ENCODE data around the gene SLC30A3.
"Not testable (repeated sequence)": the region's sequence is repeated elsewhere in the genome, so short reads cannot be mapped to it uniquely, and the experiment has no call there.

The SLC30A3 gene

GRCh38 chr2:27271631-27272340 lies 8.9 kb upstream of the SLC30A3 start:
- Histone ChIP-seq H3K27ac (ENCODE audit: insufficient read depth, low read depth, low read length, poor library complexity, severe bottlenecking) (no peak overlapping the region), H3K9me3 (ENCODE audit: control insufficient read depth, low read length) (no peaks in the 10 kb centered on the region), H3K27me3 (ENCODE audit: control insufficient read depth, insufficient read depth, low read length, poor library complexity, severe bottlenecking) (peaks cover 7% of the 10 kb centered on the region), H3K4me3 (ENCODE audit: insufficient read depth, low read depth, low read length) (no peak overlapping the region), H3K36me3 (ENCODE audit: control insufficient read depth, insufficient read depth, low read length) (no peaks in the 10 kb centered on the region), H3K4me1 (ENCODE audit: control insufficient read depth, insufficient read depth, low read length) (no peaks in the 10 kb centered on the region)
- 86% methylated on average over 9 to 11 of the region's 11 CpGs for WGBS, 2 experiments

- Histone ChIP-seq H3K4me1 (ENCODE audit: control insufficient read depth, insufficient read depth, low read length) (no peaks in the 10 kb centered on the region), H3K27me3 (ENCODE audit: control insufficient read depth, insufficient read depth, low read length, poor library complexity, severe bottlenecking) (peaks cover 18% of the 10 kb centered on the region), H3K27ac (ENCODE audit: insufficient read depth, low read depth, low read length, poor library complexity, severe bottlenecking) (no peak overlapping the region), H3K9me3 (ENCODE audit: control insufficient read depth, low read length) (no peaks in the 10 kb centered on the region), H3K36me3 (ENCODE audit: control insufficient read depth, insufficient read depth, low read length) (no peaks in the 10 kb centered on the region), H3K4me3 (ENCODE audit: insufficient read depth, low read depth, low read length) (no peak overlapping the region)
- WGBS, 2 experiments: 87 to 91% methylated on average over 2 of the region's 2 CpGs
These were observed 7.8 kb upstream of the SLC30A3 start for GRCh38 chr2:27270670-27271069.

GRCh38 chr2:27270131-27270530 lies 7.3 kb upstream of the SLC30A3 start:
- 76 to 96% methylated on average over 2 of the region's 3 CpGs for WGBS, 2 experiments
- Histone ChIP-seq H3K27me3 (ENCODE audit: control insufficient read depth, insufficient read depth, low read length, poor library complexity, severe bottlenecking) (peaks cover 23% of the 10 kb centered on the region), H3K36me3 (ENCODE audit: control insufficient read depth, insufficient read depth, low read length) (no peaks in the 10 kb centered on the region), H3K27ac (ENCODE audit: insufficient read depth, low read depth, low read length, poor library complexity, severe bottlenecking) (no peak overlapping the region), H3K4me3 (ENCODE audit: insufficient read depth, low read depth, low read length) (no peak overlapping the region), H3K4me1 (ENCODE audit: control insufficient read depth, insufficient read depth, low read length) (no peaks in the 10 kb centered on the region), H3K9me3 (ENCODE audit: control insufficient read depth, low read length) (no peaks in the 10 kb centered on the region)

DNA sequence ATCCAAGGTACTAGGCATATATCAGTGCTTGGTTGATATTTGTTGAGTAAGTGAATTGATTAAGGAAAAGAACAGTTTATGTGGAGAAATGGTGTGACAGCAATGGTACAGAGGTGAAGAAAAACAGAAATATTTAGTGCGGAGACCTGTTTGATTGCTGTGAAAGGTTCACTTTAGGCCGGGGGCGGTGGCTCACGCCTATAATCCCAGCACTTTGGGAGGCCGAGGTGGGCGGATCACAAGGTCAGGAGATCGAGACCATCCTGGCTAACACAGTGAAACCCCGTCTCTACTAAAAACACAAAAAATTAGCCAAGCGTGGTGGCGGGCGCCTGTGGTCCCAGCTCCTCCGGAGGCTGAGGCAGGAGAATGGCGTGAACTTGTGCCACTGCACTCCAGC lies 5.4 kb upstream of the SLC30A3 start:
- not testable (repeated sequence) for H3K36me3 ChIP-seq (ENCODE audit: control insufficient read depth, insufficient read depth, low read length); H3K4me3 ChIP-seq (ENCODE audit: insufficient read depth, low read depth, low read length); H3K9me3 ChIP-seq (ENCODE audit: control insufficient read depth, low read length); H3K27ac ChIP-seq (ENCODE audit: insufficient read depth, low read depth, low read length, poor library complexity, severe bottlenecking); H3K4me1 ChIP-seq (ENCODE audit: control insufficient read depth, insufficient read depth, low read length)
- H3K27me3 ChIP-seq (ENCODE audit: control insufficient read depth, insufficient read depth, low read length, poor library complexity, severe bottlenecking): peaks cover 42% of the 10 kb centered on the region
- 90 to 92% methylated on average over 13 of the region's 13 CpGs for WGBS, 2 experiments

- no peaks in the 10 kb centered on the region for H3K36me3 ChIP-seq (ENCODE audit: control insufficient read depth, insufficient read depth, low read length)
- peaks cover 70% of the 10 kb centered on the region for H3K27me3 ChIP-seq (ENCODE audit: control insufficient read depth, insufficient read depth, low read length, poor library complexity, severe bottlenecking)
- H3K9me3 ChIP-seq (ENCODE audit: control insufficient read depth, low read length): no peaks in the 10 kb centered on the region
- no peak overlapping the region for H3K4me3 ChIP-seq (ENCODE audit: insufficient read depth, low read depth, low read length)
- H3K27ac ChIP-seq (ENCODE audit: insufficient read depth, low read depth, low read length, poor library complexity, severe bottlenecking): no peak overlapping the region
- peaks cover 15% of the 10 kb centered on the region for H3K4me1 ChIP-seq (ENCODE audit: control insufficient read depth, insufficient read depth, low read length)
These were observed 2.7 kb upstream of the SLC30A3 start for GRCh38 chr2:27265536-27265870.

DNA sequence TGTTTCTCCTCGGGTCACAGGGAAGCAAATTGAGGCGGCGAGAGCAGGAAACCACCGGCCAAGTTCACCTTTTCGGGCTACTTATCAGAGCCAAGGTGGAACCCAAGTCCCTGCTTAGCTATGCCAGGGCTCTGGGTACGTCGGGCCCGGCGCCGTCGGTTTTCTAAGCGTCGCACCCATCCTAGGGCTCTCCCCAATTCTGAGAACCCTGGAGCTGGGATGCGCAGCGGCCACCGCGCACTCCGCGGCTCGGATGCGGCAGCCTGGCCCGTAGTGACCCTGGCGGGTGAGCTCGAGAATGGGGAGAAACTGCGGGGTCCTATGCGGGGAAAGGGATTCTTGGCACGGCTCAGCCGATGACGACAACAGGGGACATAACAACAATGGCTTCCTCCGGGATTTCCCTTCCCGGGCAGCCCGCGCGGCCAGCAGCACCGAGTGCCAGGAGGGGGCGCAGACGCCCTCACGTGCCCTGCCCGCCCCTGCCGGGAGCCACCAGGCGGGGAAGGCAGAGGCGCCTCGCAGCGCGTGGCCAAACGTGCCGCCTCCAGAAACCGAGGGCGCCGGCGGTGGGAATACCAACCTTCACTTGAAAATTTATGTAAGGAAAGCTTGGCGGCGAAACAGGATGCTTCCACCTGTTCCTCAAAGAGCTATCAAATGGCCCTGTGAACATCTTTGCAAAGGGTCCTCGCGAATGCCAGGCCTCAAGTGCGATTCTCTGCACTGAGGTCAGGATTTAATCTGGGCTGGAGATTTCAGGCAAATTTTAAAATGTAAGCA lies 2.1 kb upstream of the SLC30A3 start:
- no peaks in the 10 kb centered on the region for H3K9me3 ChIP-seq (ENCODE audit: control insufficient read depth, low read length)
- H3K36me3 ChIP-seq (ENCODE audit: control insufficient read depth, insufficient read depth, low read length): no peaks in the 10 kb centered on the region
- 5% methylated on average over 56 of the region's 56 CpGs for WGBS, 2 experiments
- H3K4me3 ChIP-seq (ENCODE audit: insufficient read depth, low read depth, low read length): peak overlapping the region; percentile 32
- H3K4me1 ChIP-seq (ENCODE audit: control insufficient read depth, insufficient read depth, low read length): peaks cover 15% of the 10 kb centered on the region
- H3K27ac ChIP-seq (ENCODE audit: insufficient read depth, low read depth, low read length, poor library complexity, severe bottlenecking): no peak overlapping the region
- H3K27me3 ChIP-seq (ENCODE audit: control insufficient read depth, insufficient read depth, low read length, poor library complexity, severe bottlenecking): peaks cover 75% of the 10 kb centered on the region

GRCh38 chr2:27264253-27264752 lies 1.5 kb upstream of the SLC30A3 start:
- Histone ChIP-seq H3K9me3 (ENCODE audit: control insufficient read depth, low read length) (no peaks in the 10 kb centered on the region), H3K27ac (ENCODE audit: insufficient read depth, low read depth, low read length, poor library complexity, severe bottlenecking) (no peak overlapping the region), H3K4me1 (ENCODE audit: control insufficient read depth, insufficient read depth, low read length) (peaks cover 15% of the 10 kb centered on the region), H3K4me3 (ENCODE audit: insufficient read depth, low read depth, low read length) (peak overlapping the region; percentile 32), H3K27me3 (ENCODE audit: control insufficient read depth, insufficient read depth, low read length, poor library complexity, severe bottlenecking) (peaks cover 81% of the 10 kb centered on the region), H3K36me3 (ENCODE audit: control insufficient read depth, insufficient read depth, low read length) (no peaks in the 10 kb centered on the region)
- 0 to 1% methylated on average over 37 to 38 of the region's 38 CpGs for WGBS, 2 experiments

- Histone ChIP-seq H3K9me3 (ENCODE audit: control insufficient read depth, low read length) (no peaks in the 10 kb centered on the region), H3K4me1 (ENCODE audit: control insufficient read depth, insufficient read depth, low read length) (peaks cover 15% of the 10 kb centered on the region), H3K27ac (ENCODE audit: insufficient read depth, low read depth, low read length, poor library complexity, severe bottlenecking) (no peak overlapping the region), H3K4me3 (ENCODE audit: insufficient read depth, low read depth, low read length) (peak overlapping the region; percentile 33), H3K36me3 (ENCODE audit: control insufficient read depth, insufficient read depth, low read length) (no peaks in the 10 kb centered on the region), H3K27me3 (ENCODE audit: control insufficient read depth, insufficient read depth, low read length, poor library complexity, severe bottlenecking) (peaks cover 81% of the 10 kb centered on the region)
- WGBS, 2 experiments: 2 to 3% methylated on average over 46 of the region's 46 CpGs
These were observed 723 bp upstream of the SLC30A3 start for GRCh38 chr2:27263287-27264252.

DNA sequence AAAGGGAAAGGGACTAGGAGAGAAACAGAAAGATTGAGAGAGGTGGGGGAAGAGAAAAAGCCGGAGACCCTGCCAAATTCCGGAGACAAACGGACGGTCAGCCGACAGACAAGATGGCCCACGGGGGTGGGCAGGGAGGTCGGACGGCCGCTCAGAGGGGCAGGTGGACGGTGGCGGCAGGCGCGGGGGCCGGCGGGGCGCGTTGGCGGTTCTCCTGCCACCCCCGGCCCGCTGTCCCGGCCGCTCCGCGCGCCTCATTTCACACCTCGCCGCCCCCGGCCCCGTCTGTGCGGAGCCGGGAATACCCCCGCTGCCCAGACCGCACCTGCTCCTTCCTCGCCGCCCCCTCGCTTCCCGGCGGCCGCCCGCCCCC lies 935 bp downstream of the SLC30A3 start:
- no peak overlapping the region for H3K27ac ChIP-seq (ENCODE audit: insufficient read depth, low read depth, low read length, poor library complexity, severe bottlenecking)
- no peaks in the 10 kb centered on the region for H3K36me3 ChIP-seq (ENCODE audit: control insufficient read depth, insufficient read depth, low read length)
- H3K4me3 ChIP-seq (ENCODE audit: insufficient read depth, low read depth, low read length): no peak overlapping the region
- WGBS, 2 experiments: 2% methylated on average over 40 of the region's 40 CpGs
- H3K27me3 ChIP-seq (ENCODE audit: control insufficient read depth, insufficient read depth, low read length, poor library complexity, severe bottlenecking): peaks cover 75% of the 10 kb centered on the region
- peaks cover 15% of the 10 kb centered on the region for H3K4me1 ChIP-seq (ENCODE audit: control insufficient read depth, insufficient read depth, low read length)
- H3K9me3 ChIP-seq (ENCODE audit: control insufficient read depth, low read length): no peaks in the 10 kb centered on the region
